GM23248 (cell line): ENCODE data around the gene CANT1. TPM values are rescaled to one million over a fixed set of nuclear protein-coding genes. Genes with fewer than 3 reads are reported as not detected.
A peak's percentile ranks its signal among the peaks of the same experiment; 100 is the strongest.

Source experiments
- DNase-seq: peaks from one replicate; pipeline ENCODE4 v3.0.0-alpha.2; 2015
- H2AFZ ChIP-seq: fragments of 200-600 bp; sonication (generic); 2 replicates; pipeline ENCODE4 v1.6.1; 2016; ENCODE audit warnings: antibody characterized with exemption
- H3F3A ChIP-seq: fragments of 200-600 bp; sonication (generic); 2 replicates; pipeline ENCODE4 v1.6.1; 2016; ENCODE audit warnings: mild to moderate bottlenecking, antibody characterized with exemption, mixed run types; ENCODE audit not compliant: insufficient read depth
- H3K27ac ChIP-seq: fragments of 200-600 bp; sonication (generic); 2 replicates; pipeline ENCODE4 v1.5.1; 2016; ENCODE audit warnings: mild to moderate bottlenecking
- H3K27me3 ChIP-seq: fragments of 200-600 bp; sonication (generic); replicated peaks from 2 replicates; pipeline ENCODE4 v1.6.1; 2016; ENCODE audit warnings: mild to moderate bottlenecking; ENCODE audit not compliant: insufficient read depth
- H3K36me3 ChIP-seq: fragments of 200-600 bp; sonication (generic); 2 replicates; pipeline ENCODE4 v1.6.1; 2016; ENCODE audit warnings: low read depth, mild to moderate bottlenecking
- H3K4me1 ChIP-seq: fragments of 200-600 bp; sonication (generic); 2 replicates; pipeline ENCODE4 v1.6.1; 2016; ENCODE audit warnings: mild to moderate bottlenecking; ENCODE audit not compliant: insufficient read depth
- H3K4me2 ChIP-seq: fragments of 200-600 bp; sonication (generic); one replicate; pipeline ENCODE4 v1.6.1; 2016; ENCODE audit warnings: mild to moderate bottlenecking; ENCODE audit not compliant: unreplicated experiment
- H3K4me3 ChIP-seq: fragments of 200-600 bp; sonication (generic); 2 replicates; pipeline ENCODE4 v1.5.1; 2016; ENCODE audit warnings: mild to moderate bottlenecking
- H3K79me2 ChIP-seq: fragments of 200-600 bp; sonication (generic); 2 replicates; pipeline ENCODE4 v1.6.1; 2016; ENCODE audit warnings: mild to moderate bottlenecking; ENCODE audit not compliant: insufficient read depth
- H3K9ac ChIP-seq: fragments of 200-600 bp; sonication (generic); 2 replicates; pipeline ENCODE4 v1.6.1; 2016; ENCODE audit warnings: mild to moderate bottlenecking
- H3K9me2 ChIP-seq: fragments of 200-600 bp; sonication (generic); 2 replicates; pipeline ENCODE4 v1.6.1; 2016; ENCODE audit warnings: mixed run types, mild to moderate bottlenecking, moderate library complexity; ENCODE audit not compliant: insufficient read depth
- H3K9me3 ChIP-seq: fragments of 200-600 bp; sonication (generic); one replicate; pipeline ENCODE4 v1.6.1; 2017; ENCODE audit warnings: low read depth
- H4K20me1 ChIP-seq: fragments of 200-600 bp; sonication (generic); 2 replicates; pipeline ENCODE4 v1.6.0; 2016; ENCODE audit not compliant: insufficient read depth
- EZH2 ChIP-seq: fragments of 200-600 bp; sonication (generic); IDR thresholded peaks from 2 replicates; pipeline ENCODE4 v1.6.1; 2018; ENCODE audit warnings: antibody characterized with exemption, mild to moderate bottlenecking; ENCODE audit not compliant: insufficient read depth, poor library complexity, severe bottlenecking
- EZH2phosphoT487 ChIP-seq: fragments of 200-600 bp; sonication (generic); IDR thresholded peaks from 2 replicates; pipeline ENCODE4 v1.6.1; 2018; ENCODE audit warnings: antibody characterized with exemption, moderate library complexity, mild to moderate bottlenecking, low read depth; ENCODE audit not compliant: insufficient read depth
- WGBS, 2 experiments: methylation state at CpG; one replicate each; pipeline ENCODE4 v1.1.6; 2015 to 2017; ENCODE audit warnings: low lambda C conversion rate in 2 of 2, low coverage in 1 of 2; ENCODE audit errors: missing lambda C conversion rate in 2 of 2; 5-methylcytosine and 5-hydroxymethylcytosine counted together
- in situ Hi-C: fragments of 300-500 bp; cut with MboI; formaldehyde crosslinking; loops from 2 replicates; pipeline ENCODE4 v1.15.0; 2020
- polyA plus RNA-seq: library from polyadenylated mRNA; unstranded; fragments of >200 nt; fragmentation: Nextera tagmentation; extraction: Ambion mirVana; gene quantifications from 2 replicates; pipeline ENCODE4 v1.2.1, GENCODE V29; 2016
- total RNA-seq: library from RNA; depleted of rRNA; stranded (reverse); fragments of >200 nt; shearing (Covaris generic); gene quantifications from 2 replicates; pipeline ENCODE4 v1.2.3, GENCODE V29; 2014

CANT1 gene
- total and polyA plus RNA-seq, 2 experiments from 2014 or later, result 46.2 to 52.0 TPM

DNA sequence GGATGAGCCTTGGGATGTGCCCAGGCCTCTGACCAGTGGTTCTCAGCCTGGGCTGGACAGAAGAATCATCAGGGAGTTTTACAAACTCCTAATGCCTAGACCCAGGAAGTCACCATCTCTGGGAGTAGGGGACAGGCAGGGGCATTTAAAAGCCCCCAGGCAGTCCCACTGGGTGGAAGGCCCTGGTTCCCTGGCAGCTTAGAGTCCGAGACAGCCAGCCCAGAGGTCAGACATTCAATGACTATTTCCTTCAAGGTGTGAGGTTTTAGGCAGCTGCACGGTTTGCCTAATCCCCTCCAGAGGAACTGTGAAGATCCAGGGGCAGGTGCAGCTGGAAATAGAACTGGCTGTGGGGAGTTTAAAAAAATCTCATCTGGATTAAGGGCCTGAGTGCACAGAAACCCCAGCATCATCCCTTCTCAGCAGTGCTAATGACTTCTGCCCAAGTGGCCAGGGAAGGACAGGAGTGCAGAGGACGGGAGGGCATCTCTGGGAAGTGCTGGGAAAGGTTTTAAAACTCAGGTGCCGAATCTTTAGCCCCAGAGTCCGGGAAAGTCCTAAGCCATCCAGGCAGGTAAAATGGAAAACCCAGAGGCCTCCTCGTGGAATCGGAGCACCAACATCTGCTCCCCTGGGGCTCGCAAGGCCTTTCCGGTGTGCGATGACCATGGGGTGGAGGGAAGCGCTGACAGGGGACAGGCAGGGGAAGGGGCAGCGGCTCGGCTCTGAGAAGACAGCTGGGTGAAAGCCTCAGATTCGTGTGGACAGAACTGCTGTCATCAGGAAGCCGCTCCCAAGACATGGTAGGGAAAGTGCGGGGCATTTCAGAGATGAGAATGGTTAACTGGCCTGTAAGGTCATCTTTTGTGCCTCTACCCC lies 28.3 kb downstream of the CANT1 start:
- no peak overlapping the region for H3K27ac ChIP-seq
- H2AFZ ChIP-seq, result no peak overlapping the region
- no peaks in the 10 kb centered on the region for H4K20me1 ChIP-seq
- 75 to 80% methylated on average over 16 of the region's 16 CpGs for WGBS, 2 experiments
- no peak for DNase-seq
- H3K4me3 ChIP-seq, result no peak overlapping the region
- no peak overlapping the region for H3K4me2 ChIP-seq
- in situ Hi-C loops, result no loop called here
- no peaks in the 10 kb centered on the region for H3K79me2 ChIP-seq
- no peaks in the 10 kb centered on the region for H3K9me3 ChIP-seq
- H3F3A ChIP-seq, result 0 out of 2 replicates have a peak, but pooled peaks cover under 1% of the 10 kb centered on the region
- H3K4me1 ChIP-seq, result peaks cover 3% of the 10 kb centered on the region; the same call in 1 of the 2 replicates
- TF ChIP-seq EZH2phosphoT487 (no peak), EZH2 (no peak)
- no peak overlapping the region for H3K9ac ChIP-seq
- H3K9me2 ChIP-seq, result no peaks in the 10 kb centered on the region
- H3K36me3 ChIP-seq, result no peaks in the 10 kb centered on the region
- no peaks in the 10 kb centered on the region for H3K27me3 ChIP-seq

DNA sequence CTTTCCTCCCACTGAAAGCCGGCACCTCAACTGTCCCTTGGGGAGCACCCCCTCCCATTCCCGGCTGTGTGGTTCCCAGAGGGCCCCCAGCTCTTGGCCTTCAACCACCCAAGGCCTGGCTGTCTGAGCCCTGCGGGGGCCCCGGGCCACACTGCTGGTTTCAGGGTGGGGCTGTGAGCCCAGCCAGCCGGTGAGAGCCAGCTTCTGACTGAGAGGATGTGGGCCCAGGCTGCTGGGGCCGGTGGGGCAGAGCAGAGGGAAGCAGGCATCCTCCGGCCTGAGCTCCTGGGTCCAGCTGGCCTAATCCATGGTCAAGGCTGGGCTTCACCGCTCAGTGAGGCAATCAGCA lies 29.0 kb downstream of the CANT1 start:
- Histone ChIP-seq H3K9me2 (no peaks in the 10 kb centered on the region), H4K20me1 (no peaks in the 10 kb centered on the region), H3K27ac (no peak overlapping the region), H3K36me3 (no peaks in the 10 kb centered on the region), H3F3A (0 out of 2 replicates have a peak, but pooled peaks cover 7% of the 10 kb centered on the region), H2AFZ (no peak overlapping the region), H3K4me3 (no peak overlapping the region), H3K27me3 (no peaks in the 10 kb centered on the region), H3K9me3 (no peaks in the 10 kb centered on the region), H3K4me1 (peaks cover 7% of the 10 kb centered on the region; the same call in 1 of the 2 replicates), H3K4me2 (no peak overlapping the region), H3K9ac (no peak overlapping the region), H3K79me2 (no peaks in the 10 kb centered on the region)
- DNase-seq, result no peak
- whole genome bisulfite sequencing, 2 experiments, result 78 to 87% methylated on average over 8 of the region's 8 CpGs
- TF ChIP-seq EZH2phosphoT487, result no peak
- no peak for TF ChIP-seq EZH2
- in situ Hi-C loops, result no loop called here

DNA sequence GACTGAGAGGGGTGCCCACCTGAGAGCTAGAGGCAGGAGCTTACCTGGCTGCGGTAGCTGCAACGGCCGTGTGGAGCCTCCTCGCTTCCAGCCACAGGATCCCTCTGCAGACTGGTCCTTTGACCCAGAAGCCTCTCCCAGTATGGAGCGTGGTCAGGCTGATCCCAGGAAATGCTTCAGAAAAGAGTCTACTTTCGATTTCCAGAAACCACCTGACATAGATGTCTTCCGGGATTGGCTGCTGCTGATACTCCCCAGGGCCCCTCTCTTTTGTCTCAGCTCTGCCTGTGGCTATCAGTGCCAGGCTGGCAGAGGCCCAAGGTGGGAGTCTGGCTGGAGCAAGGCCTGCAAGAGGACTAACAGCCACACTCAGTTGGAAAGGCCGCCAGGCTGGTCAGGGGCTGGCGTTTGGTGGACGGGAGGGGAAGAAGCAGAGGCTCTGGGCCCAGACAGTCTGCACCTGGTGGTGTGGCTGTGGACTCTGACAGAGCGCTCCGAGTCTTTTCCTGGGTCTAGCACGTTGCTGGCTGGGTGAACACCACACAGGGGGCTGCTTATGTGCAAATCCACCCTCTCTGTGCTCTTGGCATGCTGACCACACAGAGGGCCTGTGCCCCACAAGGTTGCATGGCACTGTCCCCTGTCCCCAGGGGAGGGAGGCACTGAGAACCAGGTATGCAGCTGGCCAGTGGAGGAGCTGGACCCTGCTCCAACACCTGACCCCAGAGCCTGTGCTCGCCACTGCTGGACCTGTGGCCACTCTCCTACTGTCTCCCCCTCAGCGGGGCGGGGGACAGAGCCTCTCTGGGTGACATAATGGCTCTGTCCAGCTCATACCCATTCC lies 29.6 kb downstream of the CANT1 start, which contains the start of gene LGALS3BP:
LGALS3BP (minus strand) TSS at position 144 of the 844 bp plus-strand sequence. CDS start 2,732 bp downstream, outside the sequence.
- Histone ChIP-seq H3K79me2 (no peaks in the 10 kb centered on the region), H3K9me3 (no peaks in the 10 kb centered on the region), H3K4me1 (peaks cover 10% of the 10 kb centered on the region; the same call in 1 of the 2 replicates), H3K4me2 (no peak within 1 kb of the TSS), H2AFZ (peak within 1 kb of the TSS; percentile 39; the same call in 1 of the 2 replicates), H3K27me3 (no peaks in the 10 kb centered on the region), H4K20me1 (no peaks in the 10 kb centered on the region), H3K9ac (no peak within 1 kb of the TSS), H3K9me2 (no peaks in the 10 kb centered on the region), H3K27ac (no peak within 1 kb of the TSS), H3F3A (0 out of 2 replicates have a peak, but pooled peaks cover 8% of the 10 kb centered on the region), H3K36me3 (no peaks in the 10 kb centered on the region), H3K4me3 (no peak within 1 kb of the TSS)
- TF ChIP-seq EZH2phosphoT487, result no peak
- no peak for TF ChIP-seq EZH2
- in situ Hi-C loops, result loop anchor here (10.0 kb wide), 1 partner anchor 115 kb away; no protein-coding TSS in a partner anchor
- DNase-seq, result peak; percentile 39
- 73 to 79% methylated on average over 16 of the region's 16 CpGs for WGBS, 2 experiments
